Suprapubic skin (tissue), 4 donors: ENCODE results near the gene KREMEN1. TPM values are rescaled to one million over a fixed set of nuclear protein-coding genes. Genes with fewer than 3 reads are reported as not detected.

Source experiments
- DNase-seq, 2 donors: peaks; one replicate each; pipeline ENCODE4 v3.0.0-alpha.2; 2019; ENCODE audit warnings: low spot score in 2 of 2
- H3K27ac ChIP-seq: fragments of 200-600 bp; sonication (generic); one replicate; pipeline ENCODE4 v1.5.1; 2019
- H3K27me3 ChIP-seq: fragments of 200-600 bp; sonication (generic); one replicate; pipeline ENCODE4 v1.5.1; 2019
- H3K36me3 ChIP-seq: fragments of 200-600 bp; sonication (generic); one replicate; pipeline ENCODE4 v1.5.1; 2019
- H3K4me1 ChIP-seq: fragments of 200-600 bp; sonication (generic); one replicate; pipeline ENCODE4 v1.5.1; 2019
- H3K4me3 ChIP-seq: fragments of 200-600 bp; sonication (generic); one replicate; pipeline ENCODE4 v1.5.1; 2019; ENCODE audit warnings: mild to moderate bottlenecking
- H3K9me3 ChIP-seq: fragments of 200-600 bp; sonication (generic); one replicate; pipeline ENCODE4 v1.5.1; 2019
- EP300 ChIP-seq: sonication (generic); formaldehyde crosslinking; IDR thresholded peaks from one replicate; pipeline ENCODE4 v1.6.1; 2017; ENCODE audit warnings: antibody characterized with exemption
- POLR2A ChIP-seq, 2 donors: fragments of 450-650 bp; IDR thresholded peaks; one replicate each; pipeline ENCODE4 v1.6.1; 2017; ENCODE audit warnings: antibody characterized with exemption in 2 of 2, mild to moderate bottlenecking in 2 of 2, moderate library complexity in 2 of 2
- POLR2AphosphoS5 ChIP-seq, 3 donors: sonication (generic); formaldehyde crosslinking; IDR thresholded peaks; one replicate each; pipeline ENCODE4 v1.6.1; 2017; ENCODE audit warnings: antibody characterized with exemption in 3 of 3
- whole genome bisulfite sequencing: methylation state at CpG from one replicate; pipeline ENCODE4 v1.1.5; 2018; 5-methylcytosine and 5-hydroxymethylcytosine counted together
- total RNA-seq, 4 donors: library from RNA; depleted of rRNA; stranded (reverse); fragments of >200 nt; gene quantifications; one replicate each; pipeline ENCODE4 v1.1.0, GENCODE V29; 2016
- TF ChIP-seq, protein P1 (sequence below), 2 donors: fragments of 200-600 bp in 1 of 2; fragments of 450-650 bp in 1 of 2; sonication (generic) in 1 of 2; IDR thresholded peaks; one replicate each; pipeline ENCODE4 v1.5.1; 2016 to 2019; ENCODE audit warnings: antibody characterized with exemption in 2 of 2, mild to moderate bottlenecking in 1 of 2, moderate library complexity in 1 of 2

KREMEN1 gene
- total RNA-seq, 4 donors from 2014 or later, result 51.6 to 71.1 (median 60.9) TPM

- WGBS, result 79% methylated on average over 4 of the region's 4 CpGs
- no peaks in the 10 kb centered on the region for H3K27me3 ChIP-seq
- peaks cover 37% of the 10 kb centered on the region for H3K4me1 ChIP-seq
- no peak overlapping the region for H3K27ac ChIP-seq
- no peaks in the 10 kb centered on the region for H3K9me3 ChIP-seq
- peak in 1 of 2 donors; percentile 19 for DNase-seq
- TF ChIP-seq EP300 (no peak), POLR2A (IDR thresholded peaks at IDR 0.05) (no peak), POLR2AphosphoS5 (IDR thresholded peaks at IDR 0.05) (no peak)
- TF ChIP-seq, protein P1, sequence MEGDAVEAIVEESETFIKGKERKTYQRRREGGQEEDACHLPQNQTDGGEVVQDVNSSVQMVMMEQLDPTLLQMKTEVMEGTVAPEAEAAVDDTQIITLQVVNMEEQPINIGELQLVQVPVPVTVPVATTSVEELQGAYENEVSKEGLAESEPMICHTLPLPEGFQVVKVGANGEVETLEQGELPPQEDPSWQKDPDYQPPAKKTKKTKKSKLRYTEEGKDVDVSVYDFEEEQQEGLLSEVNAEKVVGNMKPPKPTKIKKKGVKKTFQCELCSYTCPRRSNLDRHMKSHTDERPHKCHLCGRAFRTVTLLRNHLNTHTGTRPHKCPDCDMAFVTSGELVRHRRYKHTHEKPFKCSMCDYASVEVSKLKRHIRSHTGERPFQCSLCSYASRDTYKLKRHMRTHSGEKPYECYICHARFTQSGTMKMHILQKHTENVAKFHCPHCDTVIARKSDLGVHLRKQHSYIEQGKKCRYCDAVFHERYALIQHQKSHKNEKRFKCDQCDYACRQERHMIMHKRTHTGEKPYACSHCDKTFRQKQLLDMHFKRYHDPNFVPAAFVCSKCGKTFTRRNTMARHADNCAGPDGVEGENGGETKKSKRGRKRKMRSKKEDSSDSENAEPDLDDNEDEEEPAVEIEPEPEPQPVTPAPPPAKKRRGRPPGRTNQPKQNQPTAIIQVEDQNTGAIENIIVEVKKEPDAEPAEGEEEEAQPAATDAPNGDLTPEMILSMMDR (IDR thresholded peaks at IDR 0.05), result no peak
- no peak overlapping the region for H3K4me3 ChIP-seq
- no peaks in the 10 kb centered on the region for H3K36me3 ChIP-seq
Observed at GRCh38 chr22:29069463-29069862, 3.4 kb upstream of the KREMEN1 start.

DNA sequence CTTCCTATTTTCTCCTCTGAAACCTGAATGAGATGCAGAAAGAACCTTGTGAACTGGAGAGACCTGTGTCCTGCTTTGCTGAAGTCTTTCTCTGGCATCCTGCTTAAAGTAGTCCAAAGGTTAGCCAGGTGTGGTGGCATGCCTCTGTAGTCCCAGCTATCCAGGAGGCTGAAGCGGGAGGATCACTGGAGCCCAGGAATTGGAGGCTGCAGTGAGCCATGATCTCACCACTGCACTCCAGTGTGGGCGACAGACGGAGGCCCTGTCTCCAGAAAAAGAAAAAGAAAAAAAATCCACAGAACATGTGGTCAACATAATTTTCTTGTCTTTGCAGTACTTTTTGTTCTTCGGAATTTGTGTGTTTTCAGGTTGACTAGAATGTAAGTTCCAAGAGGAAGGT, 2.3 kb upstream of the KREMEN1 start:
- TF ChIP-seq POLR2AphosphoS5 (IDR thresholded peaks at IDR 0.05) (no peak), EP300 (no peak), POLR2A (IDR thresholded peaks at IDR 0.05) (no peak)
- TF ChIP-seq, protein P1 (IDR thresholded peaks at IDR 0.05), result no peak
- WGBS, result 95% methylated on average over 4 of the region's 4 CpGs
- peak in 1 of 2 donors; percentile 44 for DNase-seq
- Histone ChIP-seq H3K27me3 (no peaks in the 10 kb centered on the region), H3K9me3 (no peaks in the 10 kb centered on the region), H3K27ac (peak overlapping the region; percentile 86), H3K4me3 (no peak overlapping the region), H3K36me3 (no peaks in the 10 kb centered on the region), H3K4me1 (peaks cover 48% of the 10 kb centered on the region)

GRCh38 chr22:29071261-29072045, 1.4 kb upstream of the KREMEN1 start:
- Histone ChIP-seq H3K27ac (peak overlapping the region; percentile 86), H3K4me1 (peaks cover 52% of the 10 kb centered on the region)
- TF ChIP-seq POLR2AphosphoS5 (IDR thresholded peaks at IDR 0.05) (no peak), EP300 (no peak)
- TF ChIP-seq, protein P1 (IDR thresholded peaks at IDR 0.05), result no peak

GRCh38 chr22:29072193-29072978, 449 bp upstream of the KREMEN1 start:
- peaks cover 54% of the 10 kb centered on the region for H3K4me1 ChIP-seq
- H3K36me3 ChIP-seq, result no peaks in the 10 kb centered on the region
- peak; percentile 88 to 91 for DNase-seq
- no peaks in the 10 kb centered on the region for H3K27me3 ChIP-seq
- H3K9me3 ChIP-seq, result no peaks in the 10 kb centered on the region
- TF ChIP-seq EP300, result no peak
- TF ChIP-seq, protein P1 (IDR thresholded peaks at IDR 0.05), result no peak
- no peak for TF ChIP-seq POLR2AphosphoS5 (IDR thresholded peaks at IDR 0.05)
- no peak for TF ChIP-seq POLR2A (IDR thresholded peaks at IDR 0.05)
- H3K27ac ChIP-seq, result peak overlapping the region; percentile 86
- peak overlapping the region; percentile 93 for H3K4me3 ChIP-seq
- 47% methylated on average over 16 of the region's 41 CpGs for WGBS

More at GRCh38 chr22:29071261-29072045, 1.4 kb upstream of the KREMEN1 start:
- DNase-seq, result peak; percentile 80 to 86
- Histone ChIP-seq H3K4me3 (peak overlapping the region; percentile 93), H3K36me3 (no peaks in the 10 kb centered on the region), H3K27me3 (no peaks in the 10 kb centered on the region), H3K9me3 (no peaks in the 10 kb centered on the region)
- WGBS, result 2% methylated on average over 53 of the region's 60 CpGs
